HepG2 (cell line): Measurements from ENCODE around the gene VAMP5. TPM values are rescaled to one million over a fixed set of nuclear protein-coding genes. Genes with fewer than 3 reads are reported as not detected.
A peak's percentile ranks its signal among the peaks of the same experiment; 100 is the strongest.

Experiments
- ATAC-seq: fragments of 200-7000 bp; cut with Tn5 transposase; 3 replicates; pipeline ENCODE4 v1.9.1; 2020; ENCODE audit warnings: mild to moderate bottlenecking, moderate library complexity
- BruUV-seq: library from RNA; stranded (reverse); fragments of 400-500 nt; replicated peaks from 2 replicates; lab custom pipeline; 2021; lab: Mats Ljungman, UMichigan
- CTCF ChIA-PET: fragments of 300-600 bp; formaldehyde crosslinking; extraction: SDS; loops from one replicate; lab custom pipeline; 2021; ENCODE audit warnings: low total read pairs, inconsistent platforms, low intra/inter-chr PET ratio; lab: Yijun Ruan, JAX
- POLR2A ChIA-PET: fragments of 350-600 bp; sonication (Branson Sonifier 250); formaldehyde crosslinking; loops from one replicate; lab custom pipeline; 2020; ENCODE audit warnings: antibody characterized with exemption, inconsistent platforms; lab: Yijun Ruan, JAX
- DNase-seq: peaks from one replicate; pipeline ENCODE4 v3.0.0-alpha.2; 2015; ENCODE audit warnings: low spot score
- FAIRE-seq: peaks from 3 replicates; lab custom pipeline; 2011; peaks lifted over from hg19 to GRCh38; lab: Jason Lieb, UNC
- H2AFZ ChIP-seq: one replicate; pipeline ENCODE4 v1.6.1; 2011; ENCODE audit warnings: low read length, inconsistent platforms
- H3K27ac ChIP-seq: fragments of 300-600 bp; 3 replicates; pipeline ENCODE4 v1.8.0; 2011; ENCODE audit warnings: mixed run types, mild to moderate bottlenecking, mixed read lengths, low read length, inconsistent platforms; ENCODE audit not compliant: insufficient read depth; ENCODE audit errors: extremely low read length
- H3K27me3 ChIP-seq, 2 experiments: fragments of 200-600 bp in 1 of 2; 2 replicates in 1 of 2; 3 replicates in 1 of 2; pipeline versions ENCODE4 v1.6.0 to v1.8.0; 2011; ENCODE audit warnings: low read length in 2 of 2, mild to moderate bottlenecking in 2 of 2, moderate library complexity in 2 of 2, inconsistent platforms in 1 of 2; ENCODE audit not compliant: insufficient read depth in 2 of 2, control insufficient read depth in 1 of 2
- H3K36me3 ChIP-seq, 2 experiments: fragments of 200-600 bp in 1 of 2; replicated peaks in 1 of 2; 2 replicates in 1 of 2; 3 replicates in 1 of 2; pipeline versions ENCODE4 v1.5.1 to v1.8.0; 2011; ENCODE audit warnings: low read length in 2 of 2, inconsistent platforms in 1 of 2; ENCODE audit not compliant: insufficient read depth in 2 of 2, control insufficient read depth in 1 of 2
- H3K4me1 ChIP-seq: 2 replicates; pipeline ENCODE4 v1.5.1; 2012; ENCODE audit warnings: low read length, inconsistent platforms; ENCODE audit not compliant: insufficient read depth
- H3K4me2 ChIP-seq: 2 replicates; pipeline ENCODE4 v1.6.0; 2011; ENCODE audit warnings: low read depth, low read length, inconsistent platforms
- H3K4me3 ChIP-seq, 3 experiments: fragments of 200-600 bp in 1 of 3; sonication (generic), shearing (Covaris generic) in 1 of 3; replicated peaks in 1 of 3; 2 replicates each; pipeline ENCODE4 v1.5.1; 2011 to 2016; ENCODE audit warnings: low read length in 3 of 3, inconsistent platforms in 2 of 3, low read depth in 2 of 3, mild to moderate bottlenecking in 2 of 3, control low read depth in 1 of 3, mixed read lengths in 1 of 3; ENCODE audit not compliant: insufficient read depth in 1 of 3
- H3K79me2 ChIP-seq: one replicate; pipeline ENCODE4 v1.6.1; 2011; ENCODE audit warnings: low read length, inconsistent platforms; ENCODE audit not compliant: insufficient read depth
- H3K9ac ChIP-seq: 2 replicates; pipeline ENCODE4 v1.6.0; 2011; ENCODE audit warnings: mild to moderate bottlenecking, low read depth, low read length, inconsistent platforms; ENCODE audit not compliant: insufficient read depth
- H3K9me3 ChIP-seq: 2 replicates; pipeline ENCODE4 v1.5.1; 2012; ENCODE audit warnings: mild to moderate bottlenecking, low read length
- H4K20me1 ChIP-seq: 2 replicates; pipeline ENCODE4 v1.6.0; 2011; ENCODE audit warnings: inconsistent platforms, mild to moderate bottlenecking, low read length, moderate library complexity; ENCODE audit not compliant: insufficient read depth
- CHD4 ChIP-seq: fragments of 200-600 bp; sonication (generic); IDR thresholded peaks from 2 replicates; pipeline ENCODE4 v1.7.0; 2017; ENCODE audit warnings: mild to moderate bottlenecking, low read length, borderline replicate concordance
- KLF16 ChIP-seq, 2 experiments: sonication (generic) in 1 of 2; formaldehyde crosslinking in 1 of 2; IDR thresholded peaks; 2 replicates each; pipeline versions ENCODE4 v1.6.1 to v1.8.0; 2016 to 2023; ENCODE audit warnings: missing genetic modification reagents in 2 of 2, missing compliant biosample characterization in 1 of 2
- MAF1 ChIP-seq: sonication (generic); formaldehyde crosslinking; IDR thresholded peaks from 2 replicates; pipeline ENCODE4 v1.5.0; 2020; ENCODE audit warnings: missing genetic modification reagents, borderline replicate concordance
- PITX1 ChIP-seq: sonication (generic); formaldehyde crosslinking; IDR thresholded peaks from 2 replicates; pipeline ENCODE4 v1.5.1; 2020; ENCODE audit warnings: mild to moderate bottlenecking, missing genetic modification reagents
- POLR2A ChIP-seq, 2 experiments: IDR thresholded peaks; 2 replicates each; pipeline ENCODE4 v1.6.1; 2011; ENCODE audit warnings: low read depth in 2 of 2, low read length in 2 of 2, mild to moderate bottlenecking in 1 of 2, moderate library complexity in 1 of 2; ENCODE audit not compliant: insufficient read depth in 1 of 2
- POLR2G ChIP-seq: fragments of 200-400 bp; formaldehyde crosslinking; IDR thresholded peaks from 2 replicates; pipeline ENCODE4 v1.6.1; 2018; ENCODE audit warnings: mild to moderate bottlenecking, low read depth, low read length, moderate library complexity
- ZNF501 ChIP-seq: sonication (generic); formaldehyde crosslinking; IDR thresholded peaks from 2 replicates; pipeline ENCODE4 v1.5.1; 2020; ENCODE audit warnings: mild to moderate bottlenecking, moderate library complexity, missing genetic modification reagents
- ZSCAN31 ChIP-seq: sonication (generic); formaldehyde crosslinking; IDR thresholded peaks from 2 replicates; pipeline ENCODE4 v1.5.0; 2020; ENCODE audit warnings: low read depth, mild to moderate bottlenecking, missing genetic modification reagents
- WGBS: methylation state at CpG from one replicate; pipeline ENCODE4 v1.1.6; 2017; ENCODE audit warnings: low lambda C conversion rate; 5-methylcytosine and 5-hydroxymethylcytosine counted together
- in situ Hi-C: cut with HindIII; loops from 2 replicates; pipeline ENCODE4 v1.10.0; 2017; ENCODE audit warnings: low pct_unique_long_range_greater_than_20kb; ENCODE audit not compliant: extremely low pct_ligation_motif_present
- intact Hi-C: fragments of 100-400 bp; cut with micrococcal nuclease; formaldehyde crosslinking; loops from one replicate; pipeline ENCODE4 v1.10.0; 2022; ENCODE audit not compliant: unreplicated experiment
- polyA plus RNA-seq, 8 experiments: library from polyadenylated mRNA; depleted of rRNA in 3 of 8; stranded (reverse) in 7 of 8; unstranded in 1 of 8; fragments of >200 nt; fragmentation: Illumina TruSeq in 4 of 8; extraction: Trizol in 4 of 8; gene quantifications; 2 replicates each; pipeline versions ENCODE4 v1.2.1 to v1.2.3, GENCODE V29; 2011 to 2016; ENCODE audit warnings: low read depth in 4 of 8, missing spikeins in 1 of 8, mixed read lengths in 1 of 8; ENCODE audit not compliant: insufficient read depth in 1 of 8
- total RNA-seq, 5 experiments: library from RNA; depleted of rRNA; stranded (reverse); fragments of >200 nt; fragmentation: Illumina TruSeq; extraction: Trizol; gene quantifications; 2 replicates each; pipeline ENCODE4 v1.2.3, GENCODE V29; 2016; ENCODE audit warnings: low read depth in 1 of 5

The VAMP5 gene
- total and polyA plus RNA-seq, 2 of the 13 experiments (the other 11 are each of a cell fraction or from before 2014, with no cell fraction given): 7.2 to 56.7 TPM

GRCh38 chr2:85549826-85550225 lies 34.4 kb upstream of the VAMP5 start:
- ChIA-PET POLR2A (interaction anchor here (0.9 to 20.8 kb wide), 6 partner anchors 8 to 129 kb away, joined by 3 to 645 read pairs (median 131); partner anchors contain the start of genes C2orf68, GGCX, MAT2A and RNF181), CTCF (interaction anchor here (4.8 kb wide), 1 partner anchor 129 kb away, joined by 45 read pairs; no protein-coding TSS in a partner anchor)
- BruUV-seq: TSS peak; percentile 33
- Histone ChIP-seq H3K9ac (no peak overlapping the region), H3K27ac (no peak overlapping the region), H3K79me2 (no peaks in the 10 kb centered on the region), H3K4me3 (no peak overlapping the region), H3K4me2 (no peak overlapping the region), H3K4me1 (no peaks in the 10 kb centered on the region), H3K27me3 (no peaks in the 10 kb centered on the region), H2AFZ (no peak overlapping the region), H3K36me3 (peaks cover 36 to 57% of the 10 kb centered on the region in 2 experiments), H3K9me3 (no peaks in the 10 kb centered on the region), H4K20me1 (peaks cover 12% of the 10 kb centered on the region)
- intact Hi-C loops (loop anchor here (5.0 kb wide), 1 partner anchor 223 kb away; the partner anchor contains the start of gene TGOLN2), in situ Hi-C loops (loop anchor here (5.0 kb wide), 2 partner anchors 128 to 158 kb away; no protein-coding TSS in a partner anchor)
- WGBS: 79% methylated on average over 4 of the region's 4 CpGs
- no peak for TF ChIP-seq ZSCAN31 (CRISPR knock-in tag)
- no peak for TF ChIP-seq PITX1 (CRISPR knock-in tag)
- TF ChIP-seq KLF16 (CRISPR knock-in tag; IDR thresholded peaks at IDR 0.05): no peak
- TF ChIP-seq POLR2G: 0 out of 2 replicates have a peak, but pooled peaks have one; percentile 8
- TF ChIP-seq MAF1 (CRISPR knock-in tag): no peak
- FAIRE-seq (no peak), ATAC-seq (no peak), DNase-seq (no peak)

DNA sequence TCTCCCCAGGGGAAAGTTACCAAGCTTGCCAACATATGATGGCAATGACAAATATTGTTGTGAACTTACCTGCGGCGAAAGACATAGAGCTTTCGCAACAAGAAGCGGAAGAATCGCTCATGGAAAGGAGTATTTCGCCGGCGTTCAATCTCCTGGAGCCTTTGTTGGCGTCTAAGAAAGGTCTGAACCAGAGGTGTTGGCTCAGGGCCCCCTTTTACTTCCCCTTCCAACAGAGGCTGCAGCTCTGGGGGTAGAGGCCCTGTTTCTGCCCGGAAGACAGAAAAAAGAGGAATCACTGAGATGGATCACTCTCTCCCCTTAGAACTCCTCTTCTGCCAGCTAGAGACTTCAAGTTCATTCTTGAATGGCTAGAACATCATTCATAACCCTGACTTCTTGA lies 33.7 kb upstream of the VAMP5 start:
- FAIRE-seq (no peak), ATAC-seq (no peak), DNase-seq (no peak)
- Histone ChIP-seq H3K4me3 (no peak overlapping the region), H4K20me1 (peaks cover 12% of the 10 kb centered on the region), H3K36me3 (peaks cover 42 to 61% of the 10 kb centered on the region in 2 experiments), H2AFZ (no peak overlapping the region), H3K79me2 (no peaks in the 10 kb centered on the region), H3K27me3 (no peaks in the 10 kb centered on the region), H3K9ac (no peak overlapping the region), H3K27ac (no peak overlapping the region), H3K4me2 (no peak overlapping the region), H3K9me3 (no peaks in the 10 kb centered on the region), H3K4me1 (no peaks in the 10 kb centered on the region)
- BruUV-seq: no TSS peak
- CTCF ChIA-PET: interaction anchor here (3.9 to 4.8 kb wide), 2 partner anchors 129 to 159 kb away, joined by 41 to 45 read pairs; no protein-coding TSS in a partner anchor
- in situ Hi-C loops: loop anchor here (5.0 kb wide), 2 partner anchors 128 to 158 kb away; no protein-coding TSS in a partner anchor
- WGBS: 95% methylated on average over 10 of the region's 10 CpGs
- POLR2A ChIA-PET: interaction anchor here (0.9 to 20.8 kb wide), 6 partner anchors 9 to 185 kb away, joined by 3 to 645 read pairs (median 131); partner anchors contain the start of genes C2orf68, GGCX, MAT2A and RNF181
- TF ChIP-seq ZNF501: no peak
- TF ChIP-seq CHD4: no peak
- 0 out of 4 replicates have a peak, but pooled peaks of 1 of the 2 experiments have one; percentile 15 for TF ChIP-seq POLR2A (IDR thresholded peaks at IDR 0.05; ENCODE audit: insufficient read depth in 1 of 2, low read depth in 2 of 2, low read length in 2 of 2)
- intact Hi-C loops: loop anchor here (5.0 kb wide), 1 partner anchor 223 kb away; the partner anchor contains the start of gene TGOLN2
